Naive thymus-derived CD8-positive, alpha-beta T cell (primary cell): ENCODE measurements around the gene ASCL3. TPM values are rescaled to one million over a fixed set of nuclear protein-coding genes. Genes with fewer than 3 reads are reported as not detected.

Experiments used
- polyA plus RNA-seq, 3 donors: library from polyadenylated mRNA; unstranded; fragments of 300-500 nt; fragmentation: Illumina TruSeq; gene quantifications; one replicate each; pipeline ENCODE4 v1.2.3, GENCODE V29; 2021
- total RNA-seq, 8 experiments: library from RNA in 2 of 8; stranded (reverse) in 2 of 8; gene quantifications; one replicate each; pipeline ENCODE4 v1.2.3 and lab custom pipeline; 2021 to 2026

The ASCL3 gene
- total and polyA plus RNA-seq, 5 experiments from 2014 or later, result not detected

Other genes with a start within 250 kb of the ASCL3 start
- gene AKIP1, start 31.8 kb downstream of the ASCL3 start, total RNA-seq, result 10 to 100 TPM; 17.1 to 17.6 TPM
- 10 to 100 TPM; 14.9 to 18.0 (median 15.7) TPM for gene AKIP1, start 31.8 kb downstream of the ASCL3 start, polyA plus RNA-seq
- gene C11orf16, start 10.1 kb downstream of the ASCL3 start, total RNA-seq, result not detected
- gene C11orf16, start 10.1 kb downstream of the ASCL3 start, polyA plus RNA-seq, result under 1 TPM in 1 of 3 donors, not detected in 2; 0.09 TPM
- 10 to 100 TPM; 31.6 to 32.7 TPM for gene TMEM9B, start 21.4 kb upstream of the ASCL3 start, total RNA-seq
- gene TMEM9B, start 21.4 kb upstream of the ASCL3 start, polyA plus RNA-seq, result 100 to 1,000 TPM in 1 of 3 donors, 10 to 100 TPM in 2; 80.3 to 103 (median 90.6) TPM
- under 1 TPM; 0.34 to 0.96 TPM for gene NRIP3, start 61.0 kb upstream of the ASCL3 start, total RNA-seq
- under 1 TPM in 1 of 3 donors, not detected in 2; 0.53 TPM for gene NRIP3, start 61.0 kb upstream of the ASCL3 start, polyA plus RNA-seq
- gene SCUBE2, start 148.6 kb upstream of the ASCL3 start, total RNA-seq, result under 1 TPM in 1 of 2 experiments, not detected in 1; 0.96 TPM
- not detected for gene SCUBE2, start 148.6 kb upstream of the ASCL3 start, polyA plus RNA-seq